K562 (cell line): ENCODE results near the gene S100A10. TPM values are rescaled to one million over a fixed set of nuclear protein-coding genes. Genes with fewer than 3 reads are reported as not detected.
A peak's percentile ranks its signal among the peaks of the same experiment; 100 is the strongest.

ENCODE experiments used
- ATAC-seq: fragments of 200-7000 bp; cut with Tn5 transposase; 3 replicates; pipeline ENCODE4 v1.9.1; 2020; ENCODE audit warnings: moderate library complexity
- BruUV-seq: library from RNA; stranded (reverse); fragments of 400-500 nt; replicated peaks from 2 replicates; lab custom pipeline; 2021; lab: Mats Ljungman, UMichigan
- CTCF ChIA-PET: fragments of 300-600 bp; formaldehyde crosslinking; extraction: SDS; loops from one replicate; lab custom pipeline; 2021; ENCODE audit warnings: low intra/inter-chr PET ratio; lab: Yijun Ruan, JAX
- POLR2A ChIA-PET: fragments of 300-600, 350-650 bp; sonication (Branson Sonifier 250); formaldehyde crosslinking; extraction: SDS; loops from one replicate; lab custom pipeline; 2021; ENCODE audit warnings: antibody characterized with exemption, inconsistent platforms; lab: Yijun Ruan, JAX
- DNase-seq, 4 experiments: peaks; one replicate each; pipeline versions ENCODE4 v3.0.0 to v3.0.0-alpha.2; 2011 to 2018; ENCODE audit warnings: low spot score in 3 of 4, mixed read lengths in 3 of 4; ENCODE audit errors: extremely low read depth in 1 of 4
- FAIRE-seq: peaks from 2 replicates; lab custom pipeline; 2011; peaks lifted over from hg19 to GRCh38; lab: Jason Lieb, UNC
- H2AFZ ChIP-seq: 2 replicates; pipeline ENCODE4 v1.6.0; 2011; ENCODE audit warnings: low read depth, low read length, control low read depth, inconsistent platforms
- H3K27ac ChIP-seq: fragments of 200-600 bp; 3 replicates; pipeline ENCODE4 v1.8.0; 2011; ENCODE audit warnings: low read depth, mild to moderate bottlenecking, control low read depth, inconsistent platforms, low read length, moderate library complexity, mixed read lengths; ENCODE audit errors: extremely low read depth
- H3K27me3 ChIP-seq, 2 experiments: fragments of 300-600 bp in 1 of 2; 2 replicates in 1 of 2; 3 replicates in 1 of 2; pipeline versions ENCODE4 v1.6.0 to v1.8.0; 2011; ENCODE audit warnings: inconsistent platforms in 2 of 2, low read length in 2 of 2, mild to moderate bottlenecking in 1 of 2, mixed read lengths in 1 of 2, moderate library complexity in 1 of 2; ENCODE audit not compliant: control insufficient read depth in 2 of 2, insufficient read depth in 2 of 2
- H3K36me3 ChIP-seq: fragments of 300-600 bp; 3 replicates; pipeline ENCODE4 v1.8.0; 2011; ENCODE audit warnings: mild to moderate bottlenecking, low read length, inconsistent platforms; ENCODE audit not compliant: control insufficient read depth, insufficient read depth
- H3K4me1 ChIP-seq, 2 experiments: fragments of 200-600 bp in 1 of 2; replicated peaks in 1 of 2; 2 replicates in 1 of 2; 3 replicates in 1 of 2; pipeline versions ENCODE4 v1.5.1 to v1.8.0; 2011; ENCODE audit warnings: inconsistent platforms in 2 of 2, low read length in 2 of 2, mild to moderate bottlenecking in 1 of 2, mixed read lengths in 1 of 2, moderate library complexity in 1 of 2; ENCODE audit not compliant: control insufficient read depth in 2 of 2, insufficient read depth in 2 of 2
- H3K4me2 ChIP-seq: 2 replicates; pipeline ENCODE4 v1.6.1; 2011; ENCODE audit warnings: low read length, control low read depth, inconsistent platforms, mixed read lengths; ENCODE audit not compliant: insufficient read depth
- H3K4me3 ChIP-seq: fragments of 200-600 bp; sonication (generic), shearing (Covaris generic); 2 replicates; pipeline ENCODE4 v1.5.1; 2016; ENCODE audit warnings: control low read depth, inconsistent platforms
- H3K79me2 ChIP-seq: fragments of 200-600 bp; 3 replicates; pipeline ENCODE4 v1.8.0; 2011; ENCODE audit warnings: low read length, inconsistent platforms; ENCODE audit not compliant: control insufficient read depth, insufficient read depth
- H3K9ac ChIP-seq, 2 experiments: 2 replicates each; pipeline versions ENCODE4 v1.6.0 to v1.6.1; 2011; ENCODE audit warnings: low read depth in 2 of 2, low read length in 2 of 2, control low read depth in 1 of 2, inconsistent platforms in 1 of 2, mild to moderate bottlenecking in 1 of 2, mixed read lengths in 1 of 2; ENCODE audit not compliant: insufficient read depth in 1 of 2
- H3K9me1 ChIP-seq: one replicate; pipeline ENCODE4 v1.6.0; 2011; ENCODE audit warnings: inconsistent platforms, mild to moderate bottlenecking, low read length, moderate library complexity; ENCODE audit not compliant: control insufficient read depth, insufficient read depth
- H3K9me3 ChIP-seq: replicated peaks from 2 replicates; pipeline ENCODE4 v1.5.1; 2011; ENCODE audit warnings: low read depth, low read length, inconsistent platforms; ENCODE audit not compliant: control insufficient read depth, insufficient read depth
- H4K20me1 ChIP-seq: replicated peaks from 2 replicates; pipeline ENCODE4 v1.6.1; 2011; ENCODE audit warnings: low read length, inconsistent platforms, mixed read lengths; ENCODE audit not compliant: control insufficient read depth, insufficient read depth
- CBX8 ChIP-seq: fragments of 200-600 bp; sonication (generic); IDR thresholded peaks from 2 replicates; pipeline ENCODE4 v1.6.1; 2012; ENCODE audit warnings: borderline replicate concordance, mixed run types, low read depth, mild to moderate bottlenecking, moderate library complexity, mixed read lengths, low read length, control low read depth, inconsistent platforms; ENCODE audit not compliant: poor library complexity, severe bottlenecking; ENCODE audit errors: extremely low read depth
- FOXK1 ChIP-seq: sonication (generic); formaldehyde crosslinking; IDR thresholded peaks from 2 replicates; pipeline ENCODE4 v1.8.0; 2022; ENCODE audit warnings: missing genetic modification reagents, mild to moderate bottlenecking, borderline replicate concordance
- SMC3 ChIP-seq: conservative IDR thresholded peaks from 2 replicates; pipeline ENCODE4 v1.6.1; 2011; ENCODE audit warnings: low read depth, low read length, improper control_type of control experiment; ENCODE audit not compliant: insufficient read depth
- WGBS: fragments of 100-300 bp; shearing (Covaris generic); methylation state at CpG from one replicate; pipeline ENCODE4 v1.1.6; 2016; ENCODE audit warnings: low coverage, mixed read lengths; ENCODE audit not compliant: insufficient coverage; ENCODE audit errors: missing lambda C conversion rate; 5-methylcytosine and 5-hydroxymethylcytosine counted together
- in situ Hi-C: fragments of 300-500 bp; cut with MboI; formaldehyde crosslinking; loops from 4 replicates; pipeline ENCODE4 v1.15.0; 2018; ENCODE audit warnings: inconsistent platforms, mixed read lengths
- intact Hi-C: fragments of 100-400 bp; cut with micrococcal nuclease; formaldehyde crosslinking; loops from 2 replicates; pipeline ENCODE4 v1.14.2; 2022
- polyA plus RNA-seq, 8 experiments: library from polyadenylated mRNA; depleted of rRNA in 4 of 8; stranded (reverse) in 5 of 8; unstranded in 3 of 8; fragments of >200 nt; fragmentation: Nextera tagmentation in 2 of 8; fragmentation: Illumina TruSeq in 1 of 8; extraction: Ambion mirVana in 2 of 8; extraction: Trizol in 1 of 8; gene quantifications; 2 replicates each; pipeline versions ENCODE4 v1.2.1 to v1.2.3, GENCODE V29; 2011 to 2014; ENCODE audit warnings: inconsistent platforms in 1 of 8, missing spikeins in 1 of 8
- total RNA-seq, 7 experiments: library from RNA; depleted of rRNA in 6 of 7; stranded (reverse); fragments of >200 nt in 6 of 7; fragmentation: Illumina TruSeq in 2 of 7; extraction: Trizol in 2 of 7; gene quantifications; 2 replicates each; pipeline versions ENCODE4 v1.2.1 to v1.2.3, GENCODE V29; 2011 to 2021; ENCODE audit warnings: low replicate concordance in 1 of 7
- TF ChIP-seq, protein P1 (sequence below), 2 experiments: fragments of 450-650 bp in 1 of 2; sonication (generic) in 1 of 2; formaldehyde crosslinking in 1 of 2; IDR thresholded peaks in 1 of 2; conservative IDR thresholded peaks in 1 of 2; 2 replicates each; pipeline versions ENCODE4 v1.6.1 to v1.8.1; 2016 to 2023; ENCODE audit warnings: mild to moderate bottlenecking in 2 of 2, moderate library complexity in 2 of 2, inconsistent platforms in 1 of 2, missing genetic modification reagents in 1 of 2

Gene S100A10
- total and polyA plus RNA-seq, 9 of the 15 experiments (the other 6 are each of a cell fraction or from before 2014, with no cell fraction given): 0.32 to 1.6 (median 0.50) TPM; not detected in 3

DNA sequence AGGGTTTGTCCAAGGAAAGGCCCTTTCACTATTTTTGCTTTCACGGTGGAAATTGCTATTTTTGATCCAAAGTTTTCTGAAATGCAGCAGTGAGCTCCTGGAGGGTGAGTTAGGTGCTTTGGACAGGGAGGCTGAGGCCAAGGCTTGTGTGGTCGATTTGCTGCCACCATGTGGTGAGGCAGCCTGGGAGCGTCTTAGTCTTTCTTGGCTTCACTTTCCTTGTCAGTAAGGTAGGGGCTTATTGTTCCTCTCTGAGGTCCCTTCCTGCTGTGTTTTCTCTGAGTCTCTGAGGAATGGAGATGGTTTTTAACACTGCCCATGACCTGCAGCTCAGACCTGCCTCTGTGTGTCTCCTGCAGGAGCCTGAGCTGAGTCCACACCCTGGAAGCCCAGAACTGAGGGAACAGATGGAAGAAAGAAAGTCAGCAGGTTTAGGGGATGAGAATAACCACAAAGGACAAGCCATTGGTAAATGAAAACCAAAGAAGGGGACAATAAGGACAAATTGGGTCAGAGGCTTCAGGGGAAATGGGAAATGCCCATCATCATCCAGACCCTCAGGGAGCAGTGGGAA, 20.1 kb upstream of the S100A10 start (continued):
- TF ChIP-seq, protein P1, sequence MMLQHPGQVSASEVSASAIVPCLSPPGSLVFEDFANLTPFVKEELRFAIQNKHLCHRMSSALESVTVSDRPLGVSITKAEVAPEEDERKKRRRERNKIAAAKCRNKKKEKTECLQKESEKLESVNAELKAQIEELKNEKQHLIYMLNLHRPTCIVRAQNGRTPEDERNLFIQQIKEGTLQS (IDR thresholded peaks at IDR 0.05): no peak
- TF ChIP-seq, protein P1 (CRISPR knock-in tag; conservative IDR thresholded peaks at IDR 0.05): no peak
- peak; percentile 55 for TF ChIP-seq SMC3

DNA sequence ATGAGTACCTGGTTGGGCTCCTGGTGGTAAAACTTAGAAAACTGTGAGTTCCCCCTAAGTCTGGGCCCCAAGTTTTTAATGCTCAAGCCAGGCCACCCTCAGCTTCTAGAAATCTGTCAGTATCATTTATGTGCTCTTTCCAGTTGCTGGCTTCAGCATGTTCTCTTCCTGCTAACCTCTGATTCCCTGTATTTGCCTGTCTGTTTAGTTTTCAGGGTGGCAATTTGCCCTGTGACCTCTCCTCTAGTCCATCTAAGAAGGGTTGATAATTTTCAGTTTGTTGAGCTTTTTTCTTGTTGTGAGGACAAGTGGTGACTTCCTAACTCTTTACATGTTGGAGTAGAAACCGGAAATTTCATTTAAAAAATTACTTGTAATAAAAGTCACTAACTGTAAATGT, 16.0 kb upstream of the S100A10 start:
- Histone ChIP-seq H2AFZ (no peak overlapping the region), H3K27me3 (peaks cover 6 to 7% of the 10 kb centered on the region in 2 experiments; a peak in 4 of 5 replicates), H3K4me2 (no peak overlapping the region), H3K4me3 (no peak overlapping the region), H3K9ac (no peak overlapping the region), H3K36me3 (no peaks in the 10 kb centered on the region), H3K27ac (no peak overlapping the region), H4K20me1 (no peaks in the 10 kb centered on the region), H3K9me3 (no peaks in the 10 kb centered on the region), H3K9me1 (no peaks in the 10 kb centered on the region), H3K4me1 (no peaks in the 10 kb centered on the region), H3K79me2 (no peaks in the 10 kb centered on the region)
- intact Hi-C loops (no loop called here), in situ Hi-C loops (loop anchor here (5.0 kb wide), 1 partner anchor 77 kb away; no protein-coding TSS in a partner anchor)
- CTCF ChIA-PET: interaction anchor here (0.7 kb wide), 1 partner anchor 331 kb away, joined by 3 read pairs; no protein-coding TSS in a partner anchor
- BruUV-seq: no TSS peak
- DNase-seq (no peak), FAIRE-seq (no peak), ATAC-seq (no peak)
- POLR2A ChIA-PET: interaction anchor here (0.9 kb wide), 1 partner anchor 20 kb away, joined by 3 read pairs; no protein-coding TSS in a partner anchor
- WGBS: 0% methylated on average over 1 of the region's 1 CpG
- TF ChIP-seq FOXK1 (CRISPR knock-in tag) (no peak), CBX8 (peak; percentile 75)
